Fibroblast of lung (primary cell): Measurements from ENCODE around the gene HVCN1. TPM values are rescaled to one million over a fixed set of nuclear protein-coding genes. Genes with fewer than 3 reads are reported as not detected.

ENCODE experiments used
- DNase-seq, 2 donors: peaks; one replicate each; pipeline versions ENCODE4 v3.0.0 to v3.0.0-alpha.2; 2010; ENCODE audit warnings: low read depth in 2 of 2
- H2AFZ ChIP-seq: 2 replicates; pipeline ENCODE4 v1.5.1; 2012; ENCODE audit warnings: low read length, control low read depth, inconsistent platforms
- H3K27ac ChIP-seq: 2 replicates; pipeline ENCODE4 v1.5.1; 2011; ENCODE audit warnings: low read length, control low read depth; ENCODE audit not compliant: insufficient read depth
- H3K27me3 ChIP-seq: 2 replicates; pipeline ENCODE4 v1.5.1; 2011; ENCODE audit warnings: mild to moderate bottlenecking, low read length; ENCODE audit not compliant: control insufficient read depth, insufficient read depth
- H3K36me3 ChIP-seq: 2 replicates; pipeline ENCODE4 v1.5.1; 2011; ENCODE audit warnings: low read length; ENCODE audit not compliant: control insufficient read depth, insufficient read depth
- H3K4me1 ChIP-seq: 2 replicates; pipeline ENCODE4 v1.5.1; 2011; ENCODE audit warnings: low read length; ENCODE audit not compliant: control insufficient read depth, insufficient read depth; ENCODE audit errors: extremely low read depth
- H3K4me2 ChIP-seq: 2 replicates; pipeline ENCODE4 v1.5.1; 2011; ENCODE audit warnings: low read length, control low read depth; ENCODE audit not compliant: insufficient read depth; ENCODE audit errors: extremely low read depth
- H3K4me3 ChIP-seq, 4 experiments: fragments of 200-600 bp in 1 of 4; sonication (generic) in 1 of 4; replicated peaks in 1 of 4; 2 replicates each; pipeline ENCODE4 v1.5.1; 2011 to 2016; ENCODE audit warnings: low read length in 4 of 4, low read depth in 3 of 4, mild to moderate bottlenecking in 3 of 4, control low read depth in 2 of 4, inconsistent platforms in 1 of 4, mixed read lengths in 1 of 4; ENCODE audit not compliant: insufficient read depth in 1 of 4; ENCODE audit errors: control extremely low read depth in 1 of 4
- H3K79me2 ChIP-seq: 2 replicates; pipeline ENCODE4 v1.5.1; 2012; ENCODE audit warnings: mild to moderate bottlenecking, low read length, inconsistent platforms; ENCODE audit not compliant: control insufficient read depth, insufficient read depth
- H3K9ac ChIP-seq: 2 replicates; pipeline ENCODE4 v1.5.1; 2011; ENCODE audit warnings: mild to moderate bottlenecking, low read length, control low read depth; ENCODE audit not compliant: insufficient read depth
- H3K9me3 ChIP-seq: 2 replicates; pipeline ENCODE4 v1.5.1; 2012; ENCODE audit warnings: low read depth, low read length; ENCODE audit not compliant: control insufficient read depth, insufficient read depth
- H4K20me1 ChIP-seq: 2 replicates; pipeline ENCODE4 v1.5.1; 2011; ENCODE audit warnings: low read length; ENCODE audit not compliant: control insufficient read depth, insufficient read depth; ENCODE audit errors: extremely low read depth
- EZH2 ChIP-seq: IDR thresholded peaks from 2 replicates; pipeline ENCODE4 v1.5.1; 2012; ENCODE audit warnings: low read length, control low read depth, mild to moderate bottlenecking; ENCODE audit errors: missing control alignments
- polyA plus RNA-seq, 2 donors: library from polyadenylated mRNA; depleted of rRNA in 1 of 2; stranded (reverse) in 1 of 2; unstranded in 1 of 2; fragments of >200 nt; gene quantifications; 2 replicates each; pipeline ENCODE4 v1.2.1, GENCODE V29; 2011 to 2012; ENCODE audit warnings: missing spikeins in 1 of 2
- total RNA-seq: library from RNA; depleted of rRNA; stranded (reverse); fragments of >200 nt; gene quantifications from 2 replicates; pipeline ENCODE4 v1.2.1, GENCODE V29; 2014
- TF ChIP-seq, protein P1 (sequence below), 2 donors: IDR thresholded peaks in 1 of 2; conservative IDR thresholded peaks in 1 of 2; 1 replicate in 1 of 2; 2 replicates in 1 of 2; pipeline ENCODE4 v1.5.1; 2011 to 2012; ENCODE audit warnings: low read length in 2 of 2, control low read depth in 1 of 2, inconsistent platforms in 1 of 2, low read depth in 1 of 2, mild to moderate bottlenecking in 1 of 2

Gene HVCN1
- total and polyA plus RNA-seq, 2 donors (not counting 1 experiment from before 2014, with no cell fraction given), result 3.6 to 7.4 TPM

- H3K79me2 ChIP-seq, result no peaks in the 10 kb centered on the region
- H3K4me2 ChIP-seq, result peak overlapping the region; percentile 64
- peaks cover 9% of the 10 kb centered on the region for H3K27me3 ChIP-seq
- H3K27ac ChIP-seq, result no peak overlapping the region
- peak overlapping the region in 2 of 4 experiments; percentile 40 to 58 for H3K4me3 ChIP-seq
- no peaks in the 10 kb centered on the region for H3K9me3 ChIP-seq
- no peaks in the 10 kb centered on the region for H3K36me3 ChIP-seq
- DNase-seq, result peak; percentile 25 to 26
- no peaks in the 10 kb centered on the region for H4K20me1 ChIP-seq
- H3K4me1 ChIP-seq, result peaks cover 3% of the 10 kb centered on the region
- peak overlapping the region; percentile 89 for H2AFZ ChIP-seq
- H3K9ac ChIP-seq, result no peak overlapping the region
- TF ChIP-seq EZH2, result peak; percentile 27
- TF ChIP-seq, protein P1, sequence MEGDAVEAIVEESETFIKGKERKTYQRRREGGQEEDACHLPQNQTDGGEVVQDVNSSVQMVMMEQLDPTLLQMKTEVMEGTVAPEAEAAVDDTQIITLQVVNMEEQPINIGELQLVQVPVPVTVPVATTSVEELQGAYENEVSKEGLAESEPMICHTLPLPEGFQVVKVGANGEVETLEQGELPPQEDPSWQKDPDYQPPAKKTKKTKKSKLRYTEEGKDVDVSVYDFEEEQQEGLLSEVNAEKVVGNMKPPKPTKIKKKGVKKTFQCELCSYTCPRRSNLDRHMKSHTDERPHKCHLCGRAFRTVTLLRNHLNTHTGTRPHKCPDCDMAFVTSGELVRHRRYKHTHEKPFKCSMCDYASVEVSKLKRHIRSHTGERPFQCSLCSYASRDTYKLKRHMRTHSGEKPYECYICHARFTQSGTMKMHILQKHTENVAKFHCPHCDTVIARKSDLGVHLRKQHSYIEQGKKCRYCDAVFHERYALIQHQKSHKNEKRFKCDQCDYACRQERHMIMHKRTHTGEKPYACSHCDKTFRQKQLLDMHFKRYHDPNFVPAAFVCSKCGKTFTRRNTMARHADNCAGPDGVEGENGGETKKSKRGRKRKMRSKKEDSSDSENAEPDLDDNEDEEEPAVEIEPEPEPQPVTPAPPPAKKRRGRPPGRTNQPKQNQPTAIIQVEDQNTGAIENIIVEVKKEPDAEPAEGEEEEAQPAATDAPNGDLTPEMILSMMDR (conservative IDR thresholded peaks at IDR 0.05 in 1 of 2, IDR thresholded peaks at IDR 0.05 in 1 of 2; ENCODE audit: low read depth in 1 of 2, low read length in 2 of 2), result no peak
Measured at GRCh38 chr12:110689281-110690126, 589 bp upstream of the HVCN1 start.

DNA sequence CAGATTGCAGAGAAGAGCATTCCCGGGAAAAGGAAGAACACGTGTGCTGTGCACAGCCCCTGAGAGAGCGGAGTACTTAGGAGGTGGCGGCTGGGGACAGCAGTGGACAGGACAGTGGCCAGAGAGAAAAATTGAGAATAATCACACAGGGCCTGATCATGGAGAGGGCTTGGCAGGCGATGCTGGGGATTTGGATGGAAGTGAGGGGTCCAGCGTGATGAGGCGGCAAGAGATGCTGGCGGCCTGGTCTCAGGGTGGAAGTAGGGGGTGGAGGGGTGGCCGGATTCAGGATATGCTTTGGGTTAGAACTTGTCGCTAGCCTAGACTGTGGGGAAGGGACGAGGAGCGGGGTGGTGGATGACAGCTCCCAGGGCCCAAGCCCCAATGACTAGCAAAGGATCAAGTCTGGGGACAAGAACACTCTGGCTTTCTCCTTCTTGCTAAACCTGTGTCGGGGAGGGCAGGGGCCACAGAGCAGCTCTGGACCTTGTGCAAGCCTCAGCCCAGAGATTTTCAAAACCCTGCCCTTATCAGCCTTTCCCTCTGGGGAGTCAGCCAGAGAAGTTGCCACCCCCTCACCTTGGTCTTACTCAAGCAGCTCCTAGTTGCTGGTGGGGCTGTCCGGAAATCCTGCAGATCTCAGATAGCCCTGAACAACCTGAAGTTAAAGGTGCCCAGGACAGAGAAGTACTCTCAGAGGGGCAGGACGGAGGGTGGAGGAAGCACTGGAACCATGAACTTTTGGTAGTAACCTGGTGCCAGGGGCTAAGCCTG lies 1.3 kb downstream of the HVCN1 start:
- Histone ChIP-seq H3K36me3 (no peaks in the 10 kb centered on the region), H2AFZ (no peak overlapping the region), H3K4me1 (peaks cover 3% of the 10 kb centered on the region), H3K79me2 (no peaks in the 10 kb centered on the region), H3K9ac (no peak overlapping the region), H3K27me3 (peaks cover 9% of the 10 kb centered on the region), H3K9me3 (no peaks in the 10 kb centered on the region), H3K27ac (no peak overlapping the region), H3K4me2 (no peak overlapping the region), H3K4me3 (no peak overlapping the region), H4K20me1 (no peaks in the 10 kb centered on the region)
- no peak for DNase-seq
- TF ChIP-seq, protein P1 (conservative IDR thresholded peaks at IDR 0.05 in 1 of 2, IDR thresholded peaks at IDR 0.05 in 1 of 2; ENCODE audit: low read depth in 1 of 2, low read length in 2 of 2), result no peak
- no peak for TF ChIP-seq EZH2

DNA sequence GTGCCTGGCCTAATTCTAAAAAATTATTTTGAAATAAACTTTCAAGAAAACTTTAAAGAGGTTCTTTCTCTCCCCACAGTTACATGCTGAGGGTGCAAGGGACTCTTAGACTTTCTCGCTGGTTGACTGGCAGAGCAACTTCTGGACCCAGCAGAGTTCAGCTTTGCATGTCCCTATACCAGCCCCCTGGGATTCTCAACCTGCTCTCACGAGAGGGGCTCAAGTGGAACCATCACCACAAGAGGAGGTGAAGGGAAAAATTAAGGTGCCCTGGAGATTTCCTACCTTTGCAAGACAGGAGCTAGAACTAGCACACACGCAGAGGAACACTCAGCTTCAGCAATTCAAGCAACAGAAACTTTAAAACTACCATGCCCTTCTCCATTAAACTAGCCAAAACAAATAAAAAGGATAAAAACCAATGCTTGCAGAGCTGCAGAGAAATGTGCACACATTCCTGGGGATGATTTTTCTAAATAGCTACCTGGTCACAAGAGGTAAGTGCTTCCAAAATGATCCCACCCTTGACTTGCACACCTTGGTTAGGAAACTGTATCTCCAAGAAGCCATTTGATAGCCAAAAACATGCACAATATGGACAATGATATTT lies 2.5 kb downstream of the HVCN1 start:
- Histone ChIP-seq H3K9me3 (no peaks in the 10 kb centered on the region), H2AFZ (no peak overlapping the region), H3K4me2 (no peak overlapping the region), H3K27me3 (peaks cover 9% of the 10 kb centered on the region), H3K4me1 (peaks cover 3% of the 10 kb centered on the region), H3K9ac (no peak overlapping the region), H3K79me2 (no peaks in the 10 kb centered on the region), H3K36me3 (no peaks in the 10 kb centered on the region), H3K27ac (no peak overlapping the region), H3K4me3 (no peak overlapping the region), H4K20me1 (no peaks in the 10 kb centered on the region)
- TF ChIP-seq EZH2, result no peak
- TF ChIP-seq, protein P1 (conservative IDR thresholded peaks at IDR 0.05 in 1 of 2, IDR thresholded peaks at IDR 0.05 in 1 of 2; ENCODE audit: low read depth in 1 of 2, low read length in 2 of 2), result no peak
- DNase-seq, result no peak
